ENCODE data around the gene RNF227. TPM values are rescaled to one million over a fixed set of nuclear protein-coding genes. Genes with fewer than 3 reads are reported as not detected.

The RNF227 gene
- total and polyA plus RNA-seq, 2 experiments from 2014 or later = 0.42 to 1.4 TPM

DNA sequence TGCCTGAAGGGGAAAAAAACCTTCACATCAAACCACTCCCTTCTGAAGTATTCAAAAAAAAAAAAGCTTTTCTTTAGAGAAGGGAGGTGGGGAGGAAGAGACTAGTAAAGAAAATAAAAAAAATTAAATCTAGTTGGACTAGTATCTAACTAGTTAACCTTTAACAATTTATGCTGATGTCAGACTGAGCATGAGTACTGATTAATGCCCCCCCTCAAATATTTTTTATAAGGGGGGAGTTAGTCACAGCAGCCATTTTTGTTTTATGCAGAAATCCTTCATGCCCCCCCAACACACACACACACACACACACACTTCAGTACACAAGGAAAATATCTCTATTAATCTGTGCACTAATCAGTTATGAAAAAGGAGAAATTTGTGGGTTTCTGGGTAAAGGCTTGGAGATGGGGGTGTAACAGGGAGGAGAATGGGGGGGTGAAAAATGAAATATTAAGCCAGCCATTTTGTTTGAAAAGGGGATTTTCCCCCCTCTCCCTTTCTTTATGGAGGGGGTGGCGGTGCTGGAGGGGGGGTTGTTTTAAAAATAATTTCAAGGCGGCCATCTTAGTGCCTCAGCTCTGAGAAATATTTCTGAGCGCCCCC is 32.2 kb downstream of the RNF227 start:
- H3K9me2 ChIP-seq (ENCODE audit: insufficient read depth) = no peaks in the 10 kb centered on the region
- no peak overlapping the region for H2AFZ ChIP-seq
- Mint-ChIP-seq H3K36me3 (ENCODE audit: low read depth) (no peaks in the 10 kb centered on the region; the same call in 2 of the 3 replicates), H3K4me1 (peaks cover 3% of the 10 kb centered on the region; the same call in 1 of the 3 replicates), H3K27ac (no peak overlapping the region), H3K9me3 (no peaks in the 10 kb centered on the region; the same call in 2 of the 3 replicates), H3K27me3 (ENCODE audit: insufficient read depth, low read depth, poor library complexity) (peaks cover 2% of the 10 kb centered on the region), H3K4me3 (peak overlapping the region; percentile 74)
- no peak for ATAC-seq
- no peaks in the 10 kb centered on the region for H3K79me2 ChIP-seq (replicated peaks; ENCODE audit: insufficient read depth)
- H3K4me2 ChIP-seq = peak overlapping the region; percentile 70
- no peak for DNase-seq (ENCODE audit: low spot score)
- H3K4me3 ChIP-seq = peak overlapping the region; percentile 36; the same call in 1 of the 2 replicates
- no peaks in the 10 kb centered on the region for H4K20me1 ChIP-seq (replicated peaks; ENCODE audit: insufficient read depth)
- H3K27ac ChIP-seq (ENCODE audit: low read depth) = no peak overlapping the region
- TF ChIP-seq EZH2 (IDR thresholded peaks at IDR 0.05; ENCODE audit: low read depth, unreplicated experiment) (no peak), EZH2phosphoT487 (IDR thresholded peaks at IDR 0.05; ENCODE audit: unreplicated experiment) (no peak), CTCF (conservative IDR thresholded peaks at IDR 0.05; ENCODE audit: low read depth in 2 of 2) (no peak), CREB1 (CRISPR knock-in tag; IDR thresholded peaks at IDR 0.05; ENCODE audit: low read depth) (no peak), NANOG (IDR thresholded peaks at IDR 0.05; ENCODE audit: borderline replicate concordance) (no peak), JUNB (IDR thresholded peaks at IDR 0.05; ENCODE audit: unreplicated experiment) (no peak), REST (IDR thresholded peaks at IDR 0.05; ENCODE audit: unreplicated experiment) (no peak), STAT1 (IDR thresholded peaks at IDR 0.05; ENCODE audit: unreplicated experiment) (no peak), ZNF114 (CRISPR knock-in tag; IDR thresholded peaks at IDR 0.05) (no peak), POLR2AphosphoS5 (IDR thresholded peaks at IDR 0.05; ENCODE audit: low read depth) (no peak), ZNF331 (CRISPR knock-in tag; IDR thresholded peaks at IDR 0.05; ENCODE audit: low read depth) (no peak)
- TF ChIP-seq, protein P1, sequence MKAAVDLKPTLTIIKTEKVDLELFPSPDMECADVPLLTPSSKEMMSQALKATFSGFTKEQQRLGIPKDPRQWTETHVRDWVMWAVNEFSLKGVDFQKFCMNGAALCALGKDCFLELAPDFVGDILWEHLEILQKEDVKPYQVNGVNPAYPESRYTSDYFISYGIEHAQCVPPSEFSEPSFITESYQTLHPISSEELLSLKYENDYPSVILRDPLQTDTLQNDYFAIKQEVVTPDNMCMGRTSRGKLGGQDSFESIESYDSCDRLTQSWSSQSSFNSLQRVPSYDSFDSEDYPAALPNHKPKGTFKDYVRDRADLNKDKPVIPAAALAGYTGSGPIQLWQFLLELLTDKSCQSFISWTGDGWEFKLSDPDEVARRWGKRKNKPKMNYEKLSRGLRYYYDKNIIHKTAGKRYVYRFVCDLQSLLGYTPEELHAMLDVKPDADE (IDR thresholded peaks at IDR 0.05) = no peak
- TF ChIP-seq, protein P2, sequence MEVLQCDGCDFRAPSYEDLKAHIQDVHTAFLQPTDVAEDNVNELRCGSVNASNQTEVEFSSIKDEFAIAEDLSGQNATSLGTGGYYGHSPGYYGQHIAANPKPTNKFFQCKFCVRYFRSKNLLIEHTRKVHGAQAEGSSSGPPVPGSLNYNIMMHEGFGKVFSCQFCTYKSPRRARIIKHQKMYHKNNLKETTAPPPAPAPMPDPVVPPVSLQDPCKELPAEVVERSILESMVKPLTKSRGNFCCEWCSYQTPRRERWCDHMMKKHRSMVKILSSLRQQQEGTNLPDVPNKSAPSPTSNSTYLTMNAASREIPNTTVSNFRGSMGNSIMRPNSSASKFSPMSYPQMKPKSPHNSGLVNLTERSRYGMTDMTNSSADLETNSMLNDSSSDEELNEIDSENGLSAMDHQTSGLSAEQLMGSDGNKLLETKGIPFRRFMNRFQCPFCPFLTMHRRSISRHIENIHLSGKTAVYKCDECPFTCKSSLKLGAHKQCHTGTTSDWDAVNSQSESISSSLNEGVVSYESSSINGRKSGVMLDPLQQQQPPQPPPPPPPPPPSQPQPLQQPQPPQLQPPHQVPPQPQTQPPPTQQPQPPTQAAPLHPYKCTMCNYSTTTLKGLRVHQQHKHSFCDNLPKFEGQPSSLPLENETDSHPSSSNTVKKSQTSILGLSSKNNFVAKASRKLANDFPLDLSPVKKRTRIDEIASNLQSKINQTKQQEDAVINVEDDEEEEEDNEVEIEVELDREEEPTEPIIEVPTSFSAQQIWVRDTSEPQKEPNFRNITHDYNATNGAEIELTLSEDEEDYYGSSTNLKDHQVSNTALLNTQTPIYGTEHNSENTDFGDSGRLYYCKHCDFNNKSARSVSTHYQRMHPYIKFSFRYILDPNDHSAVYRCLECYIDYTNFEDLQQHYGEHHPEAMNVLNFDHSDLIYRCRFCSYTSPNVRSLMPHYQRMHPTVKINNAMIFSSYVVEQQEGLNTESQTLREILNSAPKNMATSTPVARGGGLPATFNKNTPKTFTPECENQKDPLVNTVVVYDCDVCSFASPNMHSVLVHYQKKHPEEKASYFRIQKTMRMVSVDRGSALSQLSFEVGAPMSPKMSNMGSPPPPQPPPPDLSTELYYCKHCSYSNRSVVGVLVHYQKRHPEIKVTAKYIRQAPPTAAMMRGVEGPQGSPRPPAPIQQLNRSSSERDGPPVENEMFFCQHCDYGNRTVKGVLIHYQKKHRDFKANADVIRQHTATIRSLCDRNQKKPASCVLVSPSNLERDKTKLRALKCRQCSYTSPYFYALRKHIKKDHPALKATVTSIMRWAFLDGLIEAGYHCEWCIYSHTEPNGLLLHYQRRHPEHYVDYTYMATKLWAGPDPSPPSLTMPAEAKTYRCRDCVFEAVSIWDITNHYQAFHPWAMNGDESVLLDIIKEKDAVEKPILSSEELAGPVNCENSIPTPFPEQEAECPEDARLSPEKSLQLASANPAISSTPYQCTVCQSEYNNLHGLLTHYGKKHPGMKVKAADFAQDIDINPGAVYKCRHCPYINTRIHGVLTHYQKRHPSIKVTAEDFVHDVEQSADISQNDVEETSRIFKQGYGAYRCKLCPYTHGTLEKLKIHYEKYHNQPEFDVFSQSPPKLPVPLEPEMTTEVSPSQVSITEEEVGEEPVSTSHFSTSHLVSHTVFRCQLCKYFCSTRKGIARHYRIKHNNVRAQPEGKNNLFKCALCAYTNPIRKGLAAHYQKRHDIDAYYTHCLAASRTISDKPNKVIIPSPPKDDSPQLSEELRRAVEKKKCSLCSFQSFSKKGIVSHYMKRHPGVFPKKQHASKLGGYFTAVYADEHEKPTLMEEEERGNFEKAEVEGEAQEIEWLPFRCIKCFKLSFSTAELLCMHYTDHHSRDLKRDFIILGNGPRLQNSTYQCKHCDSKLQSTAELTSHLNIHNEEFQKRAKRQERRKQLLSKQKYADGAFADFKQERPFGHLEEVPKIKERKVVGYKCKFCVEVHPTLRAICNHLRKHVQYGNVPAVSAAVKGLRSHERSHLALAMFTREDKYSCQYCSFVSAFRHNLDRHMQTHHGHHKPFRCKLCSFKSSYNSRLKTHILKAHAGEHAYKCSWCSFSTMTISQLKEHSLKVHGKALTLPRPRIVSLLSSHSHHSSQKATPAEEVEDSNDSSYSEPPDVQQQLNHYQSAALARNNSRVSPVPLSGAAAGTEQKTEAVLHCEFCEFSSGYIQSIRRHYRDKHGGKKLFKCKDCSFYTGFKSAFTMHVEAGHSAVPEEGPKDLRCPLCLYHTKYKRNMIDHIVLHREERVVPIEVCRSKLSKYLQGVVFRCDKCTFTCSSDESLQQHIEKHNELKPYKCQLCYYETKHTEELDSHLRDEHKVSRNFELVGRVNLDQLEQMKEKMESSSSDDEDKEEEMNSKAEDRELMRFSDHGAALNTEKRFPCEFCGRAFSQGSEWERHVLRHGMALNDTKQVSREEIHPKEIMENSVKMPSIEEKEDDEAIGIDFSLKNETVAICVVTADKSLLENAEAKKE (CRISPR knock-in tag; IDR thresholded peaks at IDR 0.05) = no peak
- no peaks in the 10 kb centered on the region for H3K36me3 ChIP-seq (ENCODE audit: insufficient read depth)
- H3K27me3 ChIP-seq (ENCODE audit: insufficient read depth) = peaks cover 71% of the 10 kb centered on the region
- H3F3A ChIP-seq (replicated peaks; ENCODE audit: low read depth) = peaks cover 8% of the 10 kb centered on the region
- H3K4me1 ChIP-seq (ENCODE audit: insufficient read depth) = peaks cover 40% of the 10 kb centered on the region

Data from GM23338 (cell line).